Panc1 (cell line): ENCODE results near the gene TRIM14. TPM values are rescaled to one million over a fixed set of nuclear protein-coding genes. Genes with fewer than 3 reads are reported as not detected.

Experiments used
- ATAC-seq: fragments of 200-7000 bp; cut with Tn5 transposase; 2 replicates; pipeline ENCODE4 v1.9.1; 2020; ENCODE audit warnings: mild to moderate bottlenecking, moderate library complexity
- BruUV-seq: library from RNA; stranded (reverse); fragments of 400-500 nt; replicated peaks from 2 replicates; lab custom pipeline; 2021; lab: Mats Ljungman, UMichigan
- CTCF ChIA-PET: fragments of 300-600 bp; sonication (Branson Sonifier 250); formaldehyde crosslinking; loops from one replicate; lab custom pipeline; 2022; ENCODE audit warnings: antibody characterized with exemption; lab: Charles Lee
- POLR2A ChIA-PET: fragments of 300-600 bp; sonication (Branson Sonifier 250); formaldehyde crosslinking; loops from one replicate; lab custom pipeline; 2022; ENCODE audit warnings: antibody characterized with exemption; lab: Charles Lee
- DNase-seq: peaks from one replicate; pipeline ENCODE4 v3.0.0-alpha.2; 2010; ENCODE audit warnings: low read depth, low spot score
- H3K27ac ChIP-seq: 2 replicates; pipeline ENCODE4 v1.5.1; 2011; ENCODE audit warnings: mild to moderate bottlenecking, low read length, inconsistent platforms
- H3K27me3 ChIP-seq: fragments of 200-500 bp; sonication (Bioruptor generic); 2 replicates; pipeline ENCODE4 v1.6.0; 2014; ENCODE audit warnings: low read length, inconsistent platforms; ENCODE audit not compliant: control insufficient read depth, insufficient read depth
- H3K36me3 ChIP-seq: fragments of 200-500 bp; sonication (Bioruptor generic); 2 replicates; pipeline ENCODE4 v1.5.1; 2014; ENCODE audit warnings: inconsistent platforms, mild to moderate bottlenecking, low read length, moderate library complexity; ENCODE audit not compliant: control insufficient read depth, insufficient read depth
- H3K4me1 ChIP-seq: 2 replicates; pipeline ENCODE4 v1.5.1; 2011; ENCODE audit warnings: inconsistent platforms, mild to moderate bottlenecking, low read length, moderate library complexity; ENCODE audit not compliant: control insufficient read depth, insufficient read depth
- H3K4me3 ChIP-seq, 2 experiments: 2 replicates each; pipeline ENCODE4 v1.5.1; 2011 to 2012; ENCODE audit warnings: low read depth in 2 of 2, low read length in 2 of 2, mild to moderate bottlenecking in 2 of 2, inconsistent platforms in 1 of 2, moderate library complexity in 1 of 2
- H3K9me3 ChIP-seq: fragments of 200-500 bp; sonication (Bioruptor generic); 2 replicates; pipeline ENCODE4 v1.5.1; 2014; ENCODE audit warnings: low read depth, mild to moderate bottlenecking, inconsistent platforms, low read length, moderate library complexity; ENCODE audit not compliant: control insufficient read depth, insufficient read depth
- POLR2AphosphoS5 ChIP-seq: IDR thresholded peaks from 2 replicates; pipeline ENCODE4 v1.6.1; 2012; ENCODE audit warnings: mild to moderate bottlenecking, low read depth, low read length, moderate library complexity
- REST ChIP-seq, 2 experiments: IDR thresholded peaks; 2 replicates each; pipeline ENCODE4 v1.6.1; 2011 to 2012; ENCODE audit warnings: low read depth in 2 of 2, control low read depth in 1 of 2, low read length in 1 of 2, mild to moderate bottlenecking in 1 of 2, moderate library complexity in 1 of 2; ENCODE audit not compliant: insufficient read depth in 1 of 2
- SIN3A ChIP-seq: IDR thresholded peaks from 2 replicates; pipeline ENCODE4 v1.6.1; 2012; ENCODE audit warnings: low read depth, mild to moderate bottlenecking, low read length, moderate library complexity, borderline replicate concordance; ENCODE audit not compliant: insufficient read depth
- TCF7L2 ChIP-seq: IDR thresholded peaks from 2 replicates; pipeline ENCODE4 v1.6.1; 2011; ENCODE audit warnings: mild to moderate bottlenecking, low read depth, low read length, inconsistent platforms
- in situ Hi-C: cut with HindIII; loops from 2 replicates; pipeline ENCODE4 v1.10.0; 2016; ENCODE audit warnings: low sequenced_read_pairs, low pct_unique_long_range_greater_than_20kb
- intact Hi-C: fragments of 100-400 bp; cut with micrococcal nuclease; formaldehyde crosslinking; loops from one replicate; pipeline ENCODE4 v1.10.0; 2022; ENCODE audit not compliant: unreplicated experiment
- total RNA-seq: library from RNA; stranded (reverse); gene quantifications from one replicate; pipeline ENCODE4 v1.2.1, GENCODE V29; 2021; ENCODE audit not compliant: unreplicated experiment
- TF ChIP-seq, protein P1 (sequence below): fragments of 450-650 bp; IDR thresholded peaks from 2 replicates; pipeline ENCODE4 v1.5.1; 2017; ENCODE audit warnings: mild to moderate bottlenecking

The TRIM14 gene
- total RNA-seq, 1 experiment from 2014 or later, result 9.7 TPM

DNA sequence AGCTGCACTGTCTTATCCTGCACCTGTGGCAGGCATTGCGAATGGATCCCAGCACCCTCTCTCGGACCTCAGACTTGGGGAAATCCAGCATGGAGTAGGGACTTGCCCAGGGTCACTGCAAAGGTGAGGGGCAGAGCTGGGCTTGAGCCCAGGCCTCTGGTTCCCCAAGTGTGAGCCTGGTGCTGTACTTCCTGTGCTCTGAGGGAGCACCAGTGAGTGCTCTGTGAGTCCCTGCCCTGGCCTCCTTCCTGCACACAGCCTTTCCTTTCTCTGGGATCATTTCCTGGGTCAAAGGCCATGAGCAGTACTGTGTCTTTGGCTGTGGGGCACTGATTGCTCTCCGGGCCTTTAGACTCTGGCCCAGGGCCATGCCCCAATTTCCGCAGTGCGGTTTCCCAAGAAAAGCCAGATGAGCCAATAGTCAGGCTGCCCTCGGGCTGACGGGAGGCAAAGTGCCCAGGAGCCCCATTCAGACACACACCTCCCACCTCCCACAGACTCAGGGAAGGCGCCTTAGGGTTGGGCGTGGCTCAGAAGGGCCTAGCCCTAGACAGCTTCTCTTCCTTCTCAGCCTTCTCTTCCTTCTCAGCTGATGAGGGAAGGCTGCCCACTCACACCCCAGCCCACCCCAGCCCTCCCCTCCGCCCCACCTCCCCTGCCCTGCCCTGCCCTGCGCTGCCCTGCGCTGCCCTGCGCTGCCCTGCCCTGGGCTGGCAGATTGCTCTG is 23.3 kb upstream of the TRIM14 start:
- POLR2A ChIA-PET, result no interaction called here
- ATAC-seq (peak; percentile 59; the same call in 1 of the 2 replicates), DNase-seq (no peak)
- Histone ChIP-seq H3K4me3 (no peak overlapping the region), H3K27ac (no peak overlapping the region), H3K9me3 (no peaks in the 10 kb centered on the region), H3K4me1 (no peaks in the 10 kb centered on the region), H3K36me3 (no peaks in the 10 kb centered on the region), H3K27me3 (no peaks in the 10 kb centered on the region)
- intact Hi-C loops (no loop called here), in situ Hi-C loops (no loop called here)
- BruUV-seq, result no TSS peak
- CTCF ChIA-PET, result no interaction called here
- TF ChIP-seq SIN3A (no peak), REST (IDR thresholded peaks at IDR 0.05; ENCODE audit: insufficient read depth in 1 of 2, low read depth in 2 of 2, low read length in 1 of 2) (no peak), POLR2AphosphoS5 (no peak), TCF7L2 (no peak)
- TF ChIP-seq, protein P1, sequence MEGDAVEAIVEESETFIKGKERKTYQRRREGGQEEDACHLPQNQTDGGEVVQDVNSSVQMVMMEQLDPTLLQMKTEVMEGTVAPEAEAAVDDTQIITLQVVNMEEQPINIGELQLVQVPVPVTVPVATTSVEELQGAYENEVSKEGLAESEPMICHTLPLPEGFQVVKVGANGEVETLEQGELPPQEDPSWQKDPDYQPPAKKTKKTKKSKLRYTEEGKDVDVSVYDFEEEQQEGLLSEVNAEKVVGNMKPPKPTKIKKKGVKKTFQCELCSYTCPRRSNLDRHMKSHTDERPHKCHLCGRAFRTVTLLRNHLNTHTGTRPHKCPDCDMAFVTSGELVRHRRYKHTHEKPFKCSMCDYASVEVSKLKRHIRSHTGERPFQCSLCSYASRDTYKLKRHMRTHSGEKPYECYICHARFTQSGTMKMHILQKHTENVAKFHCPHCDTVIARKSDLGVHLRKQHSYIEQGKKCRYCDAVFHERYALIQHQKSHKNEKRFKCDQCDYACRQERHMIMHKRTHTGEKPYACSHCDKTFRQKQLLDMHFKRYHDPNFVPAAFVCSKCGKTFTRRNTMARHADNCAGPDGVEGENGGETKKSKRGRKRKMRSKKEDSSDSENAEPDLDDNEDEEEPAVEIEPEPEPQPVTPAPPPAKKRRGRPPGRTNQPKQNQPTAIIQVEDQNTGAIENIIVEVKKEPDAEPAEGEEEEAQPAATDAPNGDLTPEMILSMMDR, result no peak

GRCh38 chr9:98140503-98140902 is 21.5 kb upstream of the TRIM14 start:
- ChIA-PET CTCF (no interaction called here), POLR2A (no interaction called here)
- Histone ChIP-seq H3K36me3 (no peaks in the 10 kb centered on the region), H3K4me3 (no peak overlapping the region), H3K4me1 (no peaks in the 10 kb centered on the region), H3K9me3 (no peaks in the 10 kb centered on the region), H3K27me3 (no peaks in the 10 kb centered on the region), H3K27ac (no peak overlapping the region)
- in situ Hi-C loops (no loop called here), intact Hi-C loops (no loop called here)
- ATAC-seq, result no peak
- TF ChIP-seq POLR2AphosphoS5 (no peak), SIN3A (no peak), TCF7L2 (no peak), REST (IDR thresholded peaks at IDR 0.05; ENCODE audit: insufficient read depth in 1 of 2, low read depth in 2 of 2, low read length in 1 of 2) (no peak)
- TF ChIP-seq, protein P1, result no peak
- DNase-seq, result no peak
- BruUV-seq, result no TSS peak
